DOHH2 (cell line): ENCODE measurements around the gene IER5.

Experiments
- EZH2phosphoT487 ChIP-seq: fragments of 200-600 bp; sonication (generic); IDR thresholded peaks from 2 replicates; pipeline ENCODE4 v1.6.1; 2017; ENCODE audit warnings: borderline replicate concordance, mild to moderate bottlenecking, antibody characterized with exemption, low read length, moderate library complexity, mixed read lengths
- TF ChIP-seq, protein P1 (sequence below): fragments of 200-600 bp; sonication (generic); IDR thresholded peaks from one replicate; pipeline ENCODE4 v1.5.1; 2014; ENCODE audit warnings: antibody characterized with exemption, mild to moderate bottlenecking, low read depth, low read length; ENCODE audit not compliant: poor library complexity, severe bottlenecking

DNA sequence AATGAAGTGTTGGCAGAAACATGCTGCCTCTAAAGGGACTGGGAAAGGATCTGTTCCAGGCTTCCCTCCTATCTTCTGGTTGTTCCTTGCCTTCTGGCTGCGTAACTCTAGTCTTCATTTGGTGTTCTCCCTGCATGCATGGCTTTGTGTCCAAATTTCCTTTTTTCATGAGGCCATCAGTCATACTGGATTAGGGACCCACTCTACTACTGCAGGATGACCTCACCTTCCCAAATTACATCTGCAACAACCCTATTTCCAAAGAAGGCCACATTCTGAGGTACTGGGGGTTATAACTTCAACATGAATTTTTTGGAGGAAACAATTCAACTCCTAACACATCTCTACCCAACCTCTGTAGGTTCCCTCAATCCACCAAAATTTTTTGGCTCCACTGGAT is 28.4 kb upstream of the IER5 start:
- TF ChIP-seq, protein P1, sequence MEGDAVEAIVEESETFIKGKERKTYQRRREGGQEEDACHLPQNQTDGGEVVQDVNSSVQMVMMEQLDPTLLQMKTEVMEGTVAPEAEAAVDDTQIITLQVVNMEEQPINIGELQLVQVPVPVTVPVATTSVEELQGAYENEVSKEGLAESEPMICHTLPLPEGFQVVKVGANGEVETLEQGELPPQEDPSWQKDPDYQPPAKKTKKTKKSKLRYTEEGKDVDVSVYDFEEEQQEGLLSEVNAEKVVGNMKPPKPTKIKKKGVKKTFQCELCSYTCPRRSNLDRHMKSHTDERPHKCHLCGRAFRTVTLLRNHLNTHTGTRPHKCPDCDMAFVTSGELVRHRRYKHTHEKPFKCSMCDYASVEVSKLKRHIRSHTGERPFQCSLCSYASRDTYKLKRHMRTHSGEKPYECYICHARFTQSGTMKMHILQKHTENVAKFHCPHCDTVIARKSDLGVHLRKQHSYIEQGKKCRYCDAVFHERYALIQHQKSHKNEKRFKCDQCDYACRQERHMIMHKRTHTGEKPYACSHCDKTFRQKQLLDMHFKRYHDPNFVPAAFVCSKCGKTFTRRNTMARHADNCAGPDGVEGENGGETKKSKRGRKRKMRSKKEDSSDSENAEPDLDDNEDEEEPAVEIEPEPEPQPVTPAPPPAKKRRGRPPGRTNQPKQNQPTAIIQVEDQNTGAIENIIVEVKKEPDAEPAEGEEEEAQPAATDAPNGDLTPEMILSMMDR, result no peak
- no peak for TF ChIP-seq EZH2phosphoT487
